ENCODE results near the gene CTLA4. TPM values are rescaled to one million over a fixed set of nuclear protein-coding genes. Genes with fewer than 3 reads are reported as not detected.

The CTLA4 gene
- polyA plus RNA-seq, 4 donors = 0.22 to 0.57 TPM; not detected in 2

- Histone ChIP-seq H3K9me3 (ENCODE audit: control insufficient read depth in 2 of 2, insufficient read depth in 1 of 2, low read depth in 1 of 2, low read length in 1 of 2) (no peaks in the 10 kb centered on the region), H3K27ac (ENCODE audit: low read depth in 1 of 3, low read length in 2 of 3) (no peak overlapping the region), H3K36me3 (ENCODE audit: control insufficient read depth in 3 of 3, insufficient read depth in 2 of 3, low read depth in 1 of 3, low read length in 3 of 3) (no peaks in the 10 kb centered on the region), H3K4me1 (ENCODE audit: control insufficient read depth in 3 of 3, insufficient read depth in 2 of 3, low read depth in 1 of 3, low read length in 2 of 3) (no peaks in the 10 kb centered on the region), H3K4me3 (ENCODE audit: low read depth in 1 of 3, low read length in 3 of 3) (no peak overlapping the region), H3K27me3 (ENCODE audit: control insufficient read depth in 3 of 3, insufficient read depth in 3 of 3, low read length in 3 of 3) (no peaks in the 10 kb centered on the region)
- no peak for DNase-seq
- no peak for FAIRE-seq
- WGBS, 3 donors = 56 to 77% (median 69%) methylated on average over 2 of the region's 2 CpGs
Measured at GRCh38 chr2:203849010-203849409, 18.6 kb upstream of the CTLA4 start.

- no peaks in the 10 kb centered on the region for H3K27me3 ChIP-seq (ENCODE audit: control insufficient read depth in 3 of 3, insufficient read depth in 3 of 3, low read length in 3 of 3)
Measured at GRCh38 chr2:203852760-203853159, 14.8 kb upstream of the CTLA4 start.

GRCh38 chr2:203853271-203853670 lies 14.3 kb upstream of the CTLA4 start:
- DNase-seq = no peak
- H3K27me3 ChIP-seq (ENCODE audit: control insufficient read depth in 3 of 3, insufficient read depth in 3 of 3, low read length in 3 of 3) = no peaks in the 10 kb centered on the region
- no peak for FAIRE-seq

More at GRCh38 chr2:203852760-203853159, 14.8 kb upstream of the CTLA4 start:
- Histone ChIP-seq H3K4me1 (ENCODE audit: control insufficient read depth in 3 of 3, insufficient read depth in 2 of 3, low read depth in 1 of 3, low read length in 2 of 3) (no peaks in the 10 kb centered on the region), H3K4me3 (ENCODE audit: low read depth in 1 of 3, low read length in 3 of 3) (no peak overlapping the region), H3K36me3 (ENCODE audit: control insufficient read depth in 3 of 3, insufficient read depth in 2 of 3, low read depth in 1 of 3, low read length in 3 of 3) (no peaks in the 10 kb centered on the region), H3K27ac (ENCODE audit: low read depth in 1 of 3, low read length in 2 of 3) (no peak overlapping the region), H3K9me3 (ENCODE audit: control insufficient read depth in 2 of 2, insufficient read depth in 1 of 2, low read depth in 1 of 2, low read length in 1 of 2) (no peaks in the 10 kb centered on the region)
- no peak for FAIRE-seq
- 66 to 75% (median 68%) methylated on average over 2 of the region's 2 CpGs for WGBS, 3 donors
- DNase-seq = no peak

GRCh38 chr2:203853722-203854121 lies 13.8 kb upstream of the CTLA4 start:
- Histone ChIP-seq H3K4me1 (ENCODE audit: control insufficient read depth in 3 of 3, insufficient read depth in 2 of 3, low read depth in 1 of 3, low read length in 2 of 3) (no peaks in the 10 kb centered on the region), H3K4me3 (ENCODE audit: low read depth in 1 of 3, low read length in 3 of 3) (no peak overlapping the region), H3K27ac (ENCODE audit: low read depth in 1 of 3, low read length in 2 of 3) (peak overlapping the region in 1 of 3 donors; percentile 25), H3K9me3 (ENCODE audit: control insufficient read depth in 2 of 2, insufficient read depth in 1 of 2, low read depth in 1 of 2, low read length in 1 of 2) (no peaks in the 10 kb centered on the region), H3K27me3 (ENCODE audit: control insufficient read depth in 3 of 3, insufficient read depth in 3 of 3, low read length in 3 of 3) (no peaks in the 10 kb centered on the region), H3K36me3 (ENCODE audit: control insufficient read depth in 3 of 3, insufficient read depth in 2 of 3, low read depth in 1 of 3, low read length in 3 of 3) (no peaks in the 10 kb centered on the region)
- 84 to 86% (median 85%) methylated on average over 5 of the region's 5 CpGs for WGBS, 3 donors
- no peak for FAIRE-seq
- DNase-seq = no peak

More at GRCh38 chr2:203853271-203853670, 14.3 kb upstream of the CTLA4 start:
- H3K4me1 ChIP-seq (ENCODE audit: control insufficient read depth in 3 of 3, insufficient read depth in 2 of 3, low read depth in 1 of 3, low read length in 2 of 3) = no peaks in the 10 kb centered on the region
- H3K9me3 ChIP-seq (ENCODE audit: control insufficient read depth in 2 of 2, insufficient read depth in 1 of 2, low read depth in 1 of 2, low read length in 1 of 2) = no peaks in the 10 kb centered on the region
- no peaks in the 10 kb centered on the region for H3K36me3 ChIP-seq (ENCODE audit: control insufficient read depth in 3 of 3, insufficient read depth in 2 of 3, low read depth in 1 of 3, low read length in 3 of 3)
- WGBS, 3 donors = 63 to 90% (median 64%) methylated on average over 3 of the region's 3 CpGs
- no peak overlapping the region for H3K4me3 ChIP-seq (ENCODE audit: low read depth in 1 of 3, low read length in 3 of 3)
- no peak overlapping the region for H3K27ac ChIP-seq (ENCODE audit: low read depth in 1 of 3, low read length in 2 of 3)

GRCh38 chr2:203855274-203855673 lies 12.3 kb upstream of the CTLA4 start:
- no peak for FAIRE-seq
- DNase-seq = no peak
- no peaks in the 10 kb centered on the region for H3K4me1 ChIP-seq (ENCODE audit: control insufficient read depth in 3 of 3, insufficient read depth in 2 of 3, low read depth in 1 of 3, low read length in 2 of 3)
- no peaks in the 10 kb centered on the region for H3K9me3 ChIP-seq (ENCODE audit: control insufficient read depth in 2 of 2, insufficient read depth in 1 of 2, low read depth in 1 of 2, low read length in 1 of 2)
- H3K4me3 ChIP-seq (ENCODE audit: low read depth in 1 of 3, low read length in 3 of 3) = no peak overlapping the region
- no peaks in the 10 kb centered on the region for H3K27me3 ChIP-seq (ENCODE audit: control insufficient read depth in 3 of 3, insufficient read depth in 3 of 3, low read length in 3 of 3)
- H3K36me3 ChIP-seq (ENCODE audit: control insufficient read depth in 3 of 3, insufficient read depth in 2 of 3, low read depth in 1 of 3, low read length in 3 of 3) = no peaks in the 10 kb centered on the region
- H3K27ac ChIP-seq (ENCODE audit: low read depth in 1 of 3, low read length in 2 of 3) = no peak overlapping the region

GRCh38 chr2:203857656-203858055 lies 9.9 kb upstream of the CTLA4 start:
- Histone ChIP-seq H3K9me3 (ENCODE audit: control insufficient read depth in 2 of 2, insufficient read depth in 1 of 2, low read depth in 1 of 2, low read length in 1 of 2) (no peaks in the 10 kb centered on the region), H3K4me1 (ENCODE audit: control insufficient read depth in 3 of 3, insufficient read depth in 2 of 3, low read depth in 1 of 3, low read length in 2 of 3) (no peaks in the 10 kb centered on the region), H3K27me3 (ENCODE audit: control insufficient read depth in 3 of 3, insufficient read depth in 3 of 3, low read length in 3 of 3) (no peaks in the 10 kb centered on the region), H3K4me3 (ENCODE audit: low read depth in 1 of 3, low read length in 3 of 3) (no peak overlapping the region), H3K36me3 (ENCODE audit: control insufficient read depth in 3 of 3, insufficient read depth in 2 of 3, low read depth in 1 of 3, low read length in 3 of 3) (no peaks in the 10 kb centered on the region), H3K27ac (ENCODE audit: low read depth in 1 of 3, low read length in 2 of 3) (no peak overlapping the region)
- 61 to 72% (median 68%) methylated on average over 2 of the region's 2 CpGs for WGBS, 3 donors
- FAIRE-seq (no peak), DNase-seq (no peak)

- Histone ChIP-seq H3K27me3 (ENCODE audit: control insufficient read depth in 3 of 3, insufficient read depth in 3 of 3, low read length in 3 of 3) (no peaks in the 10 kb centered on the region), H3K36me3 (ENCODE audit: control insufficient read depth in 3 of 3, insufficient read depth in 2 of 3, low read depth in 1 of 3, low read length in 3 of 3) (no peaks in the 10 kb centered on the region), H3K9me3 (ENCODE audit: control insufficient read depth in 2 of 2, insufficient read depth in 1 of 2, low read depth in 1 of 2, low read length in 1 of 2) (no peaks in the 10 kb centered on the region), H3K4me3 (ENCODE audit: low read depth in 1 of 3, low read length in 3 of 3) (no peak overlapping the region), H3K27ac (ENCODE audit: low read depth in 1 of 3, low read length in 2 of 3) (no peak overlapping the region), H3K4me1 (ENCODE audit: control insufficient read depth in 3 of 3, insufficient read depth in 2 of 3, low read depth in 1 of 3, low read length in 2 of 3) (no peaks in the 10 kb centered on the region)
- 92 to 94% (median 93%) methylated on average over 2 of the region's 2 CpGs for WGBS, 3 donors
- DNase-seq = no peak
- FAIRE-seq = no peak
Measured at GRCh38 chr2:203858176-203858575, 9.4 kb upstream of the CTLA4 start.

GRCh38 chr2:203859030-203859789 lies 8.4 kb upstream of the CTLA4 start:
- Histone ChIP-seq H3K27me3 (ENCODE audit: control insufficient read depth in 3 of 3, insufficient read depth in 3 of 3, low read length in 3 of 3) (no peaks in the 10 kb centered on the region), H3K9me3 (ENCODE audit: control insufficient read depth in 2 of 2, insufficient read depth in 1 of 2, low read depth in 1 of 2, low read length in 1 of 2) (no peaks in the 10 kb centered on the region), H3K36me3 (ENCODE audit: control insufficient read depth in 3 of 3, insufficient read depth in 2 of 3, low read depth in 1 of 3, low read length in 3 of 3) (no peaks in the 10 kb centered on the region), H3K4me1 (ENCODE audit: control insufficient read depth in 3 of 3, insufficient read depth in 2 of 3, low read depth in 1 of 3, low read length in 2 of 3) (no peaks in the 10 kb centered on the region), H3K27ac (ENCODE audit: low read depth in 1 of 3, low read length in 2 of 3) (no peak overlapping the region), H3K4me3 (ENCODE audit: low read depth in 1 of 3, low read length in 3 of 3) (no peak overlapping the region)
- DNase-seq (no peak), FAIRE-seq (no peak)
- 80 to 85% (median 80%) methylated on average over 3 of the region's 3 CpGs for WGBS, 3 donors

GRCh38 chr2:203861197-203861596 lies 6.4 kb upstream of the CTLA4 start:
- Histone ChIP-seq H3K36me3 (ENCODE audit: control insufficient read depth in 3 of 3, insufficient read depth in 2 of 3, low read depth in 1 of 3, low read length in 3 of 3) (no peaks in the 10 kb centered on the region), H3K9me3 (ENCODE audit: control insufficient read depth in 2 of 2, insufficient read depth in 1 of 2, low read depth in 1 of 2, low read length in 1 of 2) (no peaks in the 10 kb centered on the region), H3K27ac (ENCODE audit: low read depth in 1 of 3, low read length in 2 of 3) (no peak overlapping the region), H3K4me1 (ENCODE audit: control insufficient read depth in 3 of 3, insufficient read depth in 2 of 3, low read depth in 1 of 3, low read length in 2 of 3) (no peaks in the 10 kb centered on the region), H3K4me3 (ENCODE audit: low read depth in 1 of 3, low read length in 3 of 3) (no peak overlapping the region), H3K27me3 (ENCODE audit: control insufficient read depth in 3 of 3, insufficient read depth in 3 of 3, low read length in 3 of 3) (no peaks in the 10 kb centered on the region)
- FAIRE-seq (no peak), DNase-seq (no peak)
- WGBS, 3 donors = 47 to 55% (median 51%) methylated on average over 4 of the region's 4 CpGs

Measured in small intestine (tissue), 7 donors.